NCI-H69 (cell line): ENCODE results near the gene CFAP157.

Experiments used
- DNase-seq: peaks from one replicate; lab custom pipeline; 2025; lab: John Stamatoyannopoulos, UW

Gene CFAP157

GRCh38 chr9:127715470-127716337, 8.9 kb downstream of the CFAP157 start, which contains the start of the genes PTRH1 and TTC16:
PTRH1 (minus strand) TSS chr9:127715663; CDS start chr9:127715639, 24 bp downstream.
TTC16 (plus strand) TSS chr9:127716079; CDS start chr9:127716146, 67 bp downstream.
- DNase-seq = peak; percentile 98

- DNase-seq = no peak
Observed at GRCh38 chr9:127716412-127716811, 9.6 kb downstream of the CFAP157 start.

- no peak for DNase-seq
Observed at GRCh38 chr9:127717766-127718165, 11.0 kb downstream of the CFAP157 start.

- DNase-seq = peak; percentile 42
Observed at GRCh38 chr9:127720031-127720864, 13.5 kb downstream of the CFAP157 start.

- peak; percentile 85 for DNase-seq
Observed at GRCh38 chr9:127720865-127721227, 14.1 kb downstream of the CFAP157 start.

- peak; percentile 97 for DNase-seq
Observed at GRCh38 chr9:127721391-127721821, 14.6 kb downstream of the CFAP157 start.

- peak; percentile 96 for DNase-seq
Observed at GRCh38 chr9:127722055-127722745, 15.4 kb downstream of the CFAP157 start.

GRCh38 chr9:127723013-127723412, 16.2 kb downstream of the CFAP157 start:
- DNase-seq = no peak

- peak; percentile 83 for DNase-seq
Observed at GRCh38 chr9:127723444-127723843, 16.7 kb downstream of the CFAP157 start.

- DNase-seq = peak; percentile 88
Observed at GRCh38 chr9:127724012-127724411, 17.2 kb downstream of the CFAP157 start.

GRCh38 chr9:127726871-127727270, 20.1 kb downstream of the CFAP157 start:
- no peak for DNase-seq

- no peak for DNase-seq
Observed at GRCh38 chr9:127728808-127729207, 22.0 kb downstream of the CFAP157 start.

- DNase-seq = no peak
Observed at GRCh38 chr9:127729522-127730256, 22.9 kb downstream of the CFAP157 start.

GRCh38 chr9:127730262-127730661, 23.5 kb downstream of the CFAP157 start:
- DNase-seq = no peak

GRCh38 chr9:127730799-127731410, 24.1 kb downstream of the CFAP157 start:
- no peak for DNase-seq

GRCh38 chr9:127731938-127732337, 25.1 kb downstream of the CFAP157 start:
- DNase-seq = no peak

GRCh38 chr9:127732444-127732843, 25.7 kb downstream of the CFAP157 start:
- DNase-seq = no peak

GRCh38 chr9:127733614-127734013, 26.8 kb downstream of the CFAP157 start:
- no peak for DNase-seq

GRCh38 chr9:127734247-127734746, 27.5 kb downstream of the CFAP157 start:
- DNase-seq = peak; percentile 24

GRCh38 chr9:127734747-127735529, 28.1 kb downstream of the CFAP157 start, which contains the start of gene TOR2A:
TOR2A (minus strand) TSS chr9:127735294; CDS start chr9:127735270, 24 bp downstream.
- peak; percentile 99 for DNase-seq
